ENCODE measurements around the gene DCAF12.

GRCh38 chr9:34169125-34169524 is 42.6 kb upstream of the DCAF12 start:
- TF ChIP-seq ZNF136 (CRISPR knock-in tag; IDR thresholded peaks at IDR 0.05; ENCODE audit: low read depth) (no peak), POLR2A (IDR thresholded peaks at IDR 0.05; ENCODE audit: insufficient read depth in 1 of 2, low read depth in 2 of 2, low read length in 2 of 2) (no peak), IRF9 (CRISPR knock-in tag; IDR thresholded peaks at IDR 0.05; ENCODE audit: borderline replicate concordance) (no peak), TEAD2 (CRISPR knock-in tag; IDR thresholded peaks at IDR 0.05) (no peak), KDM5B (CRISPR knock-in tag; IDR thresholded peaks at IDR 0.05; ENCODE audit: borderline replicate concordance) (no peak)
